ENCODE results near the gene UTF1. TPM values are rescaled to one million over a fixed set of nuclear protein-coding genes. Genes with fewer than 3 reads are reported as not detected.
A peak's percentile ranks its signal among the peaks of the same experiment; 100 is the strongest.

Gene UTF1
- total RNA-seq, 1 experiment from 2014 or later = not detected

GRCh38 chr10:133277277-133277992, 47.4 kb downstream of the UTF1 start:
- DNase-seq (ENCODE audit: low read depth) = no peak

- DNase-seq (ENCODE audit: low read depth) = no peak
These were observed 48.1 kb downstream of the UTF1 start for GRCh38 chr10:133277993-133278576.

GRCh38 chr10:133278577-133279265, 48.7 kb downstream of the UTF1 start:
- peak; percentile 34 for DNase-seq (ENCODE audit: low read depth)

- DNase-seq (ENCODE audit: low read depth) = no peak
These were observed 49.6 kb downstream of the UTF1 start for GRCh38 chr10:133279326-133280226.

GRCh38 chr10:133280391-133281059, 50.5 kb downstream of the UTF1 start:
- DNase-seq (ENCODE audit: low read depth) = no peak

- DNase-seq (ENCODE audit: low read depth) = no peak
These were observed 51.1 kb downstream of the UTF1 start for GRCh38 chr10:133281084-133281483.

Other genes with a start within 250 kb of the UTF1 start
- not detected in 2 replicates for gene ADGRA1, start 142.3 kb upstream of the UTF1 start, total RNA-seq (2014; rRNA removed)
- 0.11 TPM in 1 of 2 replicates, not detected in the other for gene KNDC1, start 70.0 kb upstream of the UTF1 start, total RNA-seq (2014; rRNA removed)
- not detected in 2 replicates for gene VENTX, start 7.6 kb downstream of the UTF1 start, total RNA-seq (2014; rRNA removed)
- 0.57 and 0.77 TPM in 2 replicates for gene ADAM8, start 46.7 kb downstream of the UTF1 start, total RNA-seq (2014; rRNA removed)
- 73.9 and 74.8 TPM in 2 replicates for gene TUBGCP2, start 78.7 kb downstream of the UTF1 start, total RNA-seq (2014; rRNA removed)
- gene ZNF511, start 78.7 kb downstream of the UTF1 start, total RNA-seq (2014; rRNA removed) = 26.9 and 33.8 TPM in 2 replicates
- not detected in 2 replicates for gene CALY, start 106.7 kb downstream of the UTF1 start, total RNA-seq (2014; rRNA removed)
- not detected in 2 replicates for gene PRAP1, start 117.2 kb downstream of the UTF1 start, total RNA-seq (2014; rRNA removed)
- 20.1 and 21.2 TPM in 2 replicates for gene FUOM, start 127.8 kb downstream of the UTF1 start, total RNA-seq (2014; rRNA removed)
- 117 and 130 TPM in 2 replicates for gene ECHS1, start 143.1 kb downstream of the UTF1 start, total RNA-seq (2014; rRNA removed)
- gene PAOX, start 149.0 kb downstream of the UTF1 start, total RNA-seq (2014; rRNA removed) = 3.3 and 3.5 TPM in 2 replicates
- 25.3 and 28.5 TPM in 2 replicates for gene MTG1, start 163.9 kb downstream of the UTF1 start, total RNA-seq (2014; rRNA removed)
- gene SPRN, start 194.4 kb downstream of the UTF1 start, total RNA-seq (2014; rRNA removed) = 0.29 and 0.32 TPM in 2 replicates
- 0.57 and 1.0 TPM in 2 replicates for gene SCART1, start 223.7 kb downstream of the UTF1 start, total RNA-seq (2014; rRNA removed)

Data from LHCN-M2 (cell line).